ENCODE measurements around the gene KRT5.

Gene KRT5

GRCh38 chr12:52519826-52520662, at the start of gene KRT5:
Gene KRT5 (minus strand): TSS chr12:52520394. CDS start chr12:52520296, 98 bp downstream.
- TF ChIP-seq, protein P1, sequence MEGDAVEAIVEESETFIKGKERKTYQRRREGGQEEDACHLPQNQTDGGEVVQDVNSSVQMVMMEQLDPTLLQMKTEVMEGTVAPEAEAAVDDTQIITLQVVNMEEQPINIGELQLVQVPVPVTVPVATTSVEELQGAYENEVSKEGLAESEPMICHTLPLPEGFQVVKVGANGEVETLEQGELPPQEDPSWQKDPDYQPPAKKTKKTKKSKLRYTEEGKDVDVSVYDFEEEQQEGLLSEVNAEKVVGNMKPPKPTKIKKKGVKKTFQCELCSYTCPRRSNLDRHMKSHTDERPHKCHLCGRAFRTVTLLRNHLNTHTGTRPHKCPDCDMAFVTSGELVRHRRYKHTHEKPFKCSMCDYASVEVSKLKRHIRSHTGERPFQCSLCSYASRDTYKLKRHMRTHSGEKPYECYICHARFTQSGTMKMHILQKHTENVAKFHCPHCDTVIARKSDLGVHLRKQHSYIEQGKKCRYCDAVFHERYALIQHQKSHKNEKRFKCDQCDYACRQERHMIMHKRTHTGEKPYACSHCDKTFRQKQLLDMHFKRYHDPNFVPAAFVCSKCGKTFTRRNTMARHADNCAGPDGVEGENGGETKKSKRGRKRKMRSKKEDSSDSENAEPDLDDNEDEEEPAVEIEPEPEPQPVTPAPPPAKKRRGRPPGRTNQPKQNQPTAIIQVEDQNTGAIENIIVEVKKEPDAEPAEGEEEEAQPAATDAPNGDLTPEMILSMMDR (IDR thresholded peaks at IDR 0.05) = no peak
- H3K9me3 ChIP-seq = no peaks in the 10 kb centered on the region
- no peaks in the 10 kb centered on the region for H3K27me3 ChIP-seq
- no peaks in the 10 kb centered on the region for H3K4me1 ChIP-seq (ENCODE audit: control insufficient read depth in 1 of 2, insufficient read depth in 1 of 2, low read depth in 1 of 2, low read length in 1 of 2)
- no peak within 1 kb of the TSS for H3K27ac ChIP-seq
- H3K36me3 ChIP-seq = no peaks in the 10 kb centered on the region
- H3K4me3 ChIP-seq (ENCODE audit: low read depth in 1 of 2, low read length in 1 of 2) = no peak within 1 kb of the TSS

GRCh38 chr12:52568111-52568510, 47.9 kb upstream of the KRT5 start:
- Histone ChIP-seq H3K27me3 (peaks cover 9% of the 10 kb centered on the region), H3K27ac (no peak overlapping the region), H3K4me1 (ENCODE audit: control insufficient read depth in 1 of 2, insufficient read depth in 1 of 2, low read depth in 1 of 2, low read length in 1 of 2) (no peaks in the 10 kb centered on the region), H3K36me3 (no peaks in the 10 kb centered on the region), H3K9me3 (no peaks in the 10 kb centered on the region), H3K4me3 (ENCODE audit: low read depth in 1 of 2, low read length in 1 of 2) (no peak overlapping the region)
- TF ChIP-seq, protein P1 (IDR thresholded peaks at IDR 0.05) = no peak

DNA sequence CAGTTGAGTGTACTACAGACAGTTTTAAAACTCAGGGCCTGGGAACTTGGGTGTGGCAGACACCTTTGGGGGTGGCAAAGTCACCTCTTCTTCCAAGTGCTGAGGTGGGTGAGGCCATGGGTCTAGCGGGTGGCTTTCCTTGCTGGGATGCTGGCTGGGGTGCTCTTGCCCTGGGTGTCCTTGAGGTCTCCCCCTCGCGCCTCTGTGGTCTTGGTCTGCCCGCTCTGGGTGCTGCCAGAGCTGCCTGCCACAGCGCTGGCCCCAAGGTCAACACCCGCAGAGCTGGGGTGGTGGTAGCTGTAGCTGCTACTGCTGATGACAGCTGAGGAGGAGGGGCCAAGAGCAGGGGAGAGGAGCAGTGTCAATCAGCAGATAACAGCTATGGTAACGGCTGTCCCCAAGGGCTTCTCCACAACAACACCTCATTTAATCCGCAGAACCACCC, 46.7 kb upstream of the KRT5 start:
- Histone ChIP-seq H3K9me3 (no peaks in the 10 kb centered on the region), H3K4me3 (ENCODE audit: low read depth in 1 of 2, low read length in 1 of 2) (no peak overlapping the region), H3K4me1 (ENCODE audit: control insufficient read depth in 1 of 2, insufficient read depth in 1 of 2, low read depth in 1 of 2, low read length in 1 of 2) (no peaks in the 10 kb centered on the region), H3K36me3 (no peaks in the 10 kb centered on the region), H3K27ac (no peak overlapping the region), H3K27me3 (peaks cover 9% of the 10 kb centered on the region)
- TF ChIP-seq, protein P1 (IDR thresholded peaks at IDR 0.05) = no peak

DNA sequence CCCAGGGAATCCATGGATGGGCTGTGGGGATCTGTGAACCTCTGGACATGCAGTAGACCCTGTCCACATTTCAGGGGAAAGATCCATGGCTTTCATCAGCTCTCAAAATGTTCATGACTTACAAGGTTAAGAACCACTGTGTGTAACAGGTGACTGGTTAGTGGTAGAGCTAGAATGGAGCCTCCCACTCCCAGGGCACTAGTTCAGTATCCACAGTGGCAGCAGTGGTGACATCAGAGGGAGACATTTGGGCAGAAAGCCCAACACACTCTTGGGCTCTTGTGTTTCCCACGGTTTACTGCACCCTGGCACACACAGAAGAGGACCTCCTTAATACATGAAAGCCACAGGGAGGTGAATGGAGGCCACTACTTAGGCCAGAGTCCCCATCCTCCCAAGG, 44.4 kb upstream of the KRT5 start:
- no peak overlapping the region for H3K4me3 ChIP-seq (ENCODE audit: low read depth in 1 of 2, low read length in 1 of 2)
- H3K27me3 ChIP-seq = peaks cover 9% of the 10 kb centered on the region
- no peaks in the 10 kb centered on the region for H3K4me1 ChIP-seq (ENCODE audit: control insufficient read depth in 1 of 2, insufficient read depth in 1 of 2, low read depth in 1 of 2, low read length in 1 of 2)
- H3K27ac ChIP-seq = no peak overlapping the region
- no peaks in the 10 kb centered on the region for H3K9me3 ChIP-seq
- TF ChIP-seq, protein P1 (IDR thresholded peaks at IDR 0.05) = no peak
- no peaks in the 10 kb centered on the region for H3K36me3 ChIP-seq

GRCh38 chr12:52561880-52562449, 41.8 kb upstream of the KRT5 start:
- Histone ChIP-seq H3K36me3 (no peaks in the 10 kb centered on the region), H3K9me3 (no peaks in the 10 kb centered on the region), H3K4me1 (ENCODE audit: control insufficient read depth in 1 of 2, insufficient read depth in 1 of 2, low read depth in 1 of 2, low read length in 1 of 2) (no peaks in the 10 kb centered on the region), H3K4me3 (ENCODE audit: low read depth in 1 of 2, low read length in 1 of 2) (no peak overlapping the region), H3K27ac (no peak overlapping the region), H3K27me3 (peaks cover 9% of the 10 kb centered on the region)
- TF ChIP-seq, protein P1 (IDR thresholded peaks at IDR 0.05) = no peak

Data from neutrophil (primary cell).